ENCODE results near the gene CIT.
"Not testable (repeated sequence)": the region's sequence is repeated elsewhere in the genome, so short reads cannot be mapped to it uniquely, and the experiment has no call there.

CIT gene

DNA sequence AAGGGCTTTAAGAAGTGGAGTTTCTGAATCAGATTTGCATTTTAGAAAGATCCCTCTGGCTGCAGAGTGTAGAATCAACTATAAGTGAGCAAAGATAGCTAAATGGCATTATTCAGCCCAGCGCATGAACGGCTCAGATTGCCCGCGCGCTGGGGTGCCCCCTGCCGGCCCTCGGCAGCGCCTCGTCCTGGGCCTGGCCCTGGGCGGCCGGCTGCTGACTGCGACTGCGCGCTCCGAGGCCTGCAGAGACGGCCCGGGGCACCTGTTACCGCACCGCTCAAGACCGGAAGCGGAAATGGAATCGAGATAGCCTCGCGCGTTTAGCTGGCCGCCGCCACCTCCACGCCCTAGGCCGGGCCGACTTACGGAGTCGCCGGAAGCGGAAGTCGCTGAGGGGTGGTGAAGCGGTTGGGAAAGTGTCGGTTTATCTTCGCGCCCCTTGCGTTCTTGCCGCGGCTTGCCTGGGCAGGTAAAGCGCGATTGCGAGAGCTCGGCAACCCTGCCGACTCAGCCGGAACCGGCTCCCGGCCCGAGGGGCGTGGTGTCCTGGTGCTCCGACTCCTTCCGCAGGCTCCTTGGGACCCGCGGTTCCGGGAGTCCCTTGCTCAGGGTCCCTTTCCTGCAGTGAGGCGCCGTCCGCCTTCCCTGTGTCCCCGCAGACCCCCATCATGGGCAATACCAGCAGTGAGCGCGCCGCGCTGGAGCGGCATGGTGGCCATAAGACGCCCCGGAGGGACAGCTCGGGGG is 209.4 kb downstream of the CIT start, which contains the start of gene PRKAB1:
Gene PRKAB1 (plus strand): TSS at position 557 of the 747 bp plus-strand sequence. CDS start 112 bp downstream, at position 669.
- Mint-ChIP-seq H3K27ac (peak within 1 kb of the TSS; percentile 89), H3K27me3 (no peaks in the 10 kb centered on the region), H3K9me3 (no peaks in the 10 kb centered on the region), H3K4me1 (ENCODE audit: low read depth) (peaks cover 61% of the 10 kb centered on the region), H3K4me3 (peak within 1 kb of the TSS; percentile 93), H3K36me3 (ENCODE audit: low read depth) (peaks cover 35% of the 10 kb centered on the region)

DNA sequence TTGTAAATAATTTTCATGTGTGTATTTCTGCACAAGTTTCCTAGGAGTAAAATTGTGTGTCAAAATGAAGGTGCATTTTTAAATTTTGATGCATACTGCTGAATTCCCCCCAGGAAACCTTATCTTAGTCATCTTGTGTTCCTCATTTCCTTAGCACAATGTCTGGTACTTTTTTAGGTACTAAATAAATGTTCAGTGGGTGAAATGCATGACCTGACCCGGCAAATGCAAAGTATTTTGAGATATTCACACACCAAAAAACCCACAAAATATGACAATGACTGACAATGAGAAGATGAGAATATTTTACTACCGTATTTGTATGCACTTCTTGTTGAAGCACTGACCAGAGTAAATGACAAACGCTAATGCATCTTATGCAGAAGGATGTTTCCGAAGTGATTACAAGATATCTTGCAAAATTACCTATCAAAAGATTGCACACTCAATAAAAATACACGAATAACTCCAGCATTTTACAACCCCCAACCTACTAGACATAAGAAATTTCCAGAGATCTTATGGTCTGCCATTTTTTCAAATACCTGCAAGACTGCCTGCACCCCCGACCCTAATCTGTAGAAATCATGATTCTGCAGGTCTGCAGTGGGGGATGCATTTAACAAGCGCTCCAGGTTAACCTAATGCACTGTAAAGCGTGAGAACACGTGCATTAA is 210.1 kb downstream of the CIT start:
- Mint-ChIP-seq H3K36me3 (ENCODE audit: low read depth) (peaks cover 28% of the 10 kb centered on the region), H3K9me3 (no peaks in the 10 kb centered on the region), H3K4me3 (peak overlapping the region; percentile 93), H3K27ac (peak overlapping the region; percentile 79), H3K27me3 (no peaks in the 10 kb centered on the region), H3K4me1 (ENCODE audit: low read depth) (peaks cover 54% of the 10 kb centered on the region)

DNA sequence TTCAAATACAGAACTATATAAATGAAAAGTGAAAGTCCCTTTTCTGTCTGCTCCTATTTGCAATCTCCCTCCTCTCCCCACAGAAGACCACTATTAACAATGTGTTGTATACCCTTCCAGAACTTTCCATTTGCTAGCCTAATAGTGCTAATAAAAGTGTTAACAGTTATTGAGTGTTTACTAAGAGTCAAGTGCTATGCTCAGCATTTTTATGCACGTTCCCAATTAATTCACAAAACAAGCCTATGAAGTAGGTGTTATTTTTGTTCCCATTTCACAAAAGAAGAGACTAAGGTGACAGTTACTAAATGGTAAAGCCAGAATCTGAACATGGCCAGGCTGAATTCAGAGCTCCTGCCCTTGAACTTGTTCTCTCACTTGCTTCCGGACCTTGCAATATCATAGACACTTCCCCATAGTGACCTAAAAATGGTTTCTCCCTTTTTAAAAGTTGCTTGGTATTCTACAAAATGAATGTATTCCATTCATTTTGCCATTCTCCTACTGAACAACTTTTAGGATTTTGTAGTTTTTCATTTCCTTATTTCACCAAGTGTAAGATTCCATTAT is 210.8 kb downstream of the CIT start:
- Mint-ChIP-seq H3K4me3 (peak overlapping the region; percentile 93), H3K27ac (peak overlapping the region; percentile 70), H3K27me3 (peaks cover 2% of the 10 kb centered on the region), H3K4me1 (ENCODE audit: low read depth) (peaks cover 47% of the 10 kb centered on the region), H3K9me3 (no peaks in the 10 kb centered on the region), H3K36me3 (ENCODE audit: low read depth) (peaks cover 20% of the 10 kb centered on the region)

DNA sequence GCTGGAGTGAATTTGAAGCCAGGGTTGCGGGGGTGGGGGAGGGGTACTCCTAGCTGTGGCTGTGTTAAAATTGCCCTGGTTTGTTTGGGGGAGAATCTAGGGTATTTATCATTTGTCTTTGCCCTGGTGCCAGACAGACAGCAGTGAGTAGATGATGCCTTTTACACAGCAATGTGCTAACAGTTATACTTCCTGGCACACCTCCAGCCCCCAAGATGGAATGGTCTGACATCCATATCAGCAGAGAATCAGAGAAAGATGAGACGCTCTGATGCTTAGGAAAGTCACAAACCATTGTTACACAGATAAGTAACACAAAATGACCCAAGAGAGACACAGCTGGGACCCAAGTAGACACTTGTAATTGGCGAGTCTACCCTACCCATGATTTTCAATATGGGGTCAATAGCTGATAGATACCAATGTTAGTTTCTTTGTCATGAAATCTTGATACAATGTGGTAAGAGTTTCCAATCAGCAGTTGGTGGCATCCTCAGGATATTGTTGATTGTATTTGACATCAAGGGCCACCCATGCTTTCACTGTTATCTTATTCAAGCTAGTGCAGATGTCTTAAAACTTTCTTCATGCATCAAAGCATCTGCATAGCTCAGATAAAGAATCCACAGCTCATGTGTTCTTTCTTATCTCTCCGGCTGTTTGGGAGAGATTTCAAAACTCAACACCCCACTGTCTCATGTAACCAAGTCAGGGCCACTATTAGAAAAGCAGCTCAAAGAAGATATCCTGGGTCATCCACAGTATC is 211.8 kb downstream of the CIT start:
- no peaks in the 10 kb centered on the region for H3K9me3 Mint-ChIP-seq

DNA sequence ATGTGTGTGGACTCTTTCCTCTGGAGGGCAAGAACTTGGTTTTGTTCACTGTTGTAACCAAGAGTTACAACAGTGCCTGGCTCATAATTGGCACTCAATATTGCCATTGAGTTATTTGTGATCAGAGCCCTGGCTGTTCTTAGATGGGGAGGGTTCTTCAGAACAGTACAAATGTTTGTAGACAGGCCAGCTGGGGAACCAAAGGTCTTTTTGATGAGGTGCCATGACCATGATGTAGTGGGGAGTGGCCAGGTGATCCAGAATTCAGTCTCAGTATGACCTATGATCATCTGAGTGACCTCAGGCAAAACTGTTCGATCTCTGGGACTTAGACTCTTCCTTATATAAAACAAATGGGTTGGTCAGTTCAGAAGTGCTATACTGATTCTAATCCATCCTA is 212.5 kb downstream of the CIT start:
- H3K9me3 Mint-ChIP-seq, result no peaks in the 10 kb centered on the region
- no peak overlapping the region for H3K4me3 Mint-ChIP-seq
- peaks cover 35% of the 10 kb centered on the region for H3K4me1 Mint-ChIP-seq (ENCODE audit: low read depth)
- peaks cover 4% of the 10 kb centered on the region for H3K36me3 Mint-ChIP-seq (ENCODE audit: low read depth)
- no peak overlapping the region for H3K27ac Mint-ChIP-seq
- peaks cover 4% of the 10 kb centered on the region for H3K27me3 Mint-ChIP-seq

More for the DNA sequence above, 211.8 kb downstream of the CIT start:
- Mint-ChIP-seq H3K36me3 (ENCODE audit: low read depth) (peaks cover 11% of the 10 kb centered on the region), H3K4me1 (ENCODE audit: low read depth) (peaks cover 37% of the 10 kb centered on the region), H3K27me3 (peaks cover 4% of the 10 kb centered on the region), H3K27ac (no peak overlapping the region), H3K4me3 (no peak overlapping the region)

DNA sequence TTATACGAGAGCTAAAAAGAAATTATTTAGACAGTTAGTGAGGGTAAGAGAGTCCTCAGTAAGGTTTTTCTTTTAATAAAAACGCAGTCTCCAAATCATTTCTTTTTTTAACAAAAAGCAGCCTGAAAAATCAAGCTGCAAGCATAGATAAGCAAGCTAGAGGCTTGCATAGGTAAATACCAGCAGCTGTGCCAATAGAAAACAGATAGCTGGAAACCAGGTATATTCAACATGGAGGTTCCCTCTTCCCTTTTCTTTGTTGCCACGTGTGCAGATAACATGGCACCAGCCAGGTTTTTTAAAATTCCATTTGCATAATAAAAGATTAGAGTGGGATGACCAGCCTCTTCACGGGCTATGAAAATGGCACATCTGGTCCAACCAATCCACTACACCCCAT is 215.2 kb downstream of the CIT start:
- H3K27ac Mint-ChIP-seq, result no peak overlapping the region
- H3K4me1 Mint-ChIP-seq (ENCODE audit: low read depth), result peaks cover 19% of the 10 kb centered on the region
- no peaks in the 10 kb centered on the region for H3K9me3 Mint-ChIP-seq
- peaks cover 4% of the 10 kb centered on the region for H3K27me3 Mint-ChIP-seq
- H3K36me3 Mint-ChIP-seq (ENCODE audit: low read depth), result no peaks in the 10 kb centered on the region
- H3K4me3 Mint-ChIP-seq, result no peak overlapping the region

DNA sequence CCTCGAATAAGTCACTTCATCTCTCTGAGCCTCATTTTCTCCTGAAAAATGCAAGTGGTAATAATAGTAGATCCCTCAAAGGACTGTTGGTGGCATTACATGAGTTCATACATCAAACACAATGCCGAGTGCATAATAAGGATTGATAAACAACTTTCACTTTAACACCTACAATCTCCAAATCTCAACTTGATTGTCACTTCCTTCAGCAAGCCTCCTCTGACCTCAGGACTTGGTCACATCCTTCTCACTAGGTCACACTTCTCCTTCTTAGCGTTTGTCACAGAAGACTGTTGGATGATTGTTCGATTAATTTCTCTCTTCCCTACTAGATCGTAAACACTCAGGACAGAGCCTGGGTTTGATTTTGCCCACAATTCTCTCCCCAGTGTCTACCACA is 217.0 kb downstream of the CIT start:
- H3K36me3 Mint-ChIP-seq (ENCODE audit: low read depth), result no peaks in the 10 kb centered on the region
- H3K9me3 Mint-ChIP-seq, result no peaks in the 10 kb centered on the region
- H3K27me3 Mint-ChIP-seq, result peaks cover 4% of the 10 kb centered on the region
- H3K4me1 Mint-ChIP-seq (ENCODE audit: low read depth), result peaks cover 5% of the 10 kb centered on the region
- H3K4me3 Mint-ChIP-seq, result no peak overlapping the region
- H3K27ac Mint-ChIP-seq, result no peak overlapping the region

DNA sequence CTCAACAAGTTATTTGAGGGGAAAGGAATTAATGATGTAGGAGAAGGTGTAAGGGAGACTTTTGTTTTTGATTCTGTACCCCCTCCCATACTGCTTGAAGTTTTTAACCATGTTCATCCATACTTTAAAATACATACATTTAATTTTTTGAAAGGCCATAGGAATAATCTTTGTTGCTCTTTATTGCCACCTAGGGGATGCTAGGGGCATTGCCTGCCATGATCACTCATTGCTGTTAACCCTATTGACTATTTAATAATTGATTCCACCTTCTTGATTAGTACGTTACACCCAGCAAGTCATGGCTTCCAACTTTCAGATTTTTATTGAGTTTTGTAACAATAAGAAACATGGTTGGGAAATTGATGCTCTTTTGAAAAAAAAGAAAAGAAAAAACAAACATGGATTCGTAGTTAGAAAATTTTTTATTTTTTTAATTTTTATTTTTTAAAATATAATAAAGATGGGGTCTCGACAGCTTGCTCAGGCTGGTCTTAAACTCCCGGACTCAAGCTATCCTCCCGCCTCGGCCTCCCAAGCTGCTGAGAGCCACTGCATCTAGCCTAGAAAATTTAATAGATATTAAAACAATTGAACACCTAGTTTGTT is 217.7 kb downstream of the CIT start:
- Mint-ChIP-seq H3K4me3 (no peak overlapping the region), H3K27me3 (peaks cover 4% of the 10 kb centered on the region), H3K4me1 (ENCODE audit: low read depth) (peaks cover 5% of the 10 kb centered on the region), H3K36me3 (ENCODE audit: low read depth) (no peaks in the 10 kb centered on the region), H3K9me3 (peaks cover under 1% of the 10 kb centered on the region), H3K27ac (no peak overlapping the region)

DNA sequence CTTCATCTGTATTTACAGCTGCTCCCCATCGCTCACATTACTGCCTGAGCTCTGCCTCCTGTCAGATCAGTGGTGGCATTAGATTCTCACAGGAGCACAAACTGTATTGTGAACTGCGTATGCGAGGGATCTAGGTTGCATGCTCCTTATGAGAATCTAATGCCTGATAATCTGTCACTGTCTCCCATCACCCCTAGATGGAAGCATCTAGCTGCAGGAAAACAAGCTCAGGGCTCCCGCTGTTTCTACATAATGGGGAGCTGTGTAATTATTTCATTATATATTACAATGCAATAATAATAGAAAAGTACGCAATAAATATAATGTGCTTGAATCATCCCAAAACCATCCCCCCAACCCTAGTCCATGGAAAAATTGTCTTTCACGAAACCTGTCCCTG is 219.0 kb downstream of the CIT start:
- H3K36me3 Mint-ChIP-seq (ENCODE audit: low read depth); H3K4me1 Mint-ChIP-seq (ENCODE audit: low read depth); H3K27me3 Mint-ChIP-seq; H3K27ac Mint-ChIP-seq; H3K4me3 Mint-ChIP-seq: not testable (repeated sequence)
- H3K9me3 Mint-ChIP-seq, result peaks cover 13% of the 10 kb centered on the region

DNA sequence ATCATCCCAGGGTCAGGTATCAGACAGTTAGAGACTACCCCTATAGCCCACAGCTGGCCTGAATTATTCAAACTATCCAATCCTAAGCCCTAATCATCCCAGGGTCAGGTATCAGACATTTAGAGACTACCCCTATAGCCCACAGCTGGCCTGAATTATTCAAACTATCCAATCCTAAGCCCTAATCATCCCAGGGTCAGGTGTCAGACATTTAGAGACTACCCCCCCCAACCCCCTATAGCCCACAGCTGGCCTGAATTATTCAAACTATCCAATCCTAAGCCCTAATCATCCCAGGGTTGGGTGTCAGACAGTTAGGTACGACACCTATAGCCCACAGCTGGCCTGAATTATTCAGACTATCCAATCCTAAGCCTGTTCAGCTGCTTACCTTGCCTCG is 220.1 kb downstream of the CIT start:
- H3K27me3 Mint-ChIP-seq; H3K27ac Mint-ChIP-seq; H3K36me3 Mint-ChIP-seq (ENCODE audit: low read depth); H3K4me1 Mint-ChIP-seq (ENCODE audit: low read depth); H3K4me3 Mint-ChIP-seq: not testable (repeated sequence)
- peaks cover 17% of the 10 kb centered on the region for H3K9me3 Mint-ChIP-seq

DNA sequence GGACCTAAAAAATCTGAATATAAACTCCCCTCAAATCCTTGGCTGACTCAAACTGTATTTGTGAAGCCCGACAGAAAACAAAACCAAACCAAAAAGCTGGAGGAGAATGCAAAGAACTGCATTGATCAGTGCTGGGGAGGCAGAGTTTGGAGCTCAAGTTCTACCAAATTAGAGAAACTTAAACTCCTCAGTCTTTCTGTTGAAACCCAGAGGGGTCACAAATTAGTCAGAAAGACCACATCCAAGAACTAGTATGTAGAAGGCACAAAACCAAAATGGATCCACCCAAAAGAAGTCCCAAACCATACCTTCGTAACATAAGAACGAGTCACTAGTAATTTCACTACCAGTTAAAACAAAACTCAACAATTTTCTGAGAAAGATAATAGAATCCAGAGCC is 224.5 kb downstream of the CIT start:
- Mint-ChIP-seq H3K36me3 (ENCODE audit: low read depth) (peaks cover 4% of the 10 kb centered on the region), H3K4me3 (no peak overlapping the region), H3K27me3 (no peaks in the 10 kb centered on the region), H3K9me3 (peaks cover 17% of the 10 kb centered on the region), H3K4me1 (ENCODE audit: low read depth) (no peaks in the 10 kb centered on the region), H3K27ac (no peak overlapping the region)

DNA sequence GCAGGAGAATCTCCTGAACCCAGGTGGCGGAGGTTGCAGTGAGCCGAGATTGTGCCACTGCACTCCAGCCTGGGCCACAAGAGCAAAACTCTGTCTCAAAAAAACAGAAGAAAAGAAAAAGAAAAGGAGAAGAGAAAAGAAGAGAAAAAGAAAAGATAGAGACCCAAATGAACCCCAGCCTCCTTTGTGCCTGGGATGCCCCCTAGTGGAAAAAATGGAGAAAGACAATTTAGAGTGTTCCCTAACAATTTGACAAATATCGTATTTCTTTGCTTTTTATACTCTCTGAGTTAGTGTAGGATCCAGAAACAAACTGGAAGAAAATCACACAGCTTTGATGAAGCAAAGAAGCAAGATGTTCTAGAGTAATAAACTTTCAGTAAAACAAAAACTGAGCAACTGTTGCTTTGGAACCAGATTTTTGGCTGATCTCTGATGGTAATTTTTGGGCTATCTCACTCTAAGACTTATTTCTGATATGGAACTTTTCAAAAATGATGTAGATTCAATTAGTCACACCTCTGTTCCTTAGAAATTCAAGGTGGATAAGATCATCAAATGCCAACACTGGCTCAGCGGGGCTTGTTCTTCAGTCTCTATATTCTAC is 227.8 kb downstream of the CIT start:
- H3K27ac Mint-ChIP-seq, result no peak overlapping the region
- H3K36me3 Mint-ChIP-seq (ENCODE audit: low read depth), result peaks cover 4% of the 10 kb centered on the region
- H3K4me1 Mint-ChIP-seq (ENCODE audit: low read depth), result no peaks in the 10 kb centered on the region
- peaks cover 8% of the 10 kb centered on the region for H3K27me3 Mint-ChIP-seq
- H3K4me3 Mint-ChIP-seq, result no peak overlapping the region
- H3K9me3 Mint-ChIP-seq, result peaks cover 16% of the 10 kb centered on the region

DNA sequence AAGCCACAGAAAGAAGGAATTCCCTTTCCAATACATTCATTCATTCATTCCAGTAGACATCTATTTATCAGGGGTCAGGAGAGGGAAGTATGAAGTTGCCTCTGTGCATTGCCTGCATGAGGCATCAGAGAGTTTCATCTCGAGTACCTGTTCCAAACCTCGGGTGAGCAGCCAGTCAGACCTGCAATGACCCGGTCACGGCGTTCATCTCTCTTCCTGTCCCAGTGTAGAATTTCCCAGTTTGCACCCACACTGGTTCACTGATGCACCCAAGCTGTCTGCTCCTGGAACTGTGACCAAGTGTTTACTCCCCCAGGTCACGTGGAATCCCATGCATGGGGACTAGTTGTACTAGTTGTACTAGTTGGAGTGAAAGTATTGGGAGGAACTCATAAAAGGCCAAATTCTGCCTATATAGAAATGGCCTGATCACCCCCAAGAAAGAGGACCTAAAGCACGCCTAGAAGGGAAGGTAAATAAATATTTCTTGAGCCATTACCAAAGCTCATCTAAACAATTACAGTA is 231.5 kb downstream of the CIT start:
- H3K27ac Mint-ChIP-seq, result no peak overlapping the region
- H3K4me3 Mint-ChIP-seq, result no peak overlapping the region
- no peaks in the 10 kb centered on the region for H3K4me1 Mint-ChIP-seq (ENCODE audit: low read depth)
- H3K36me3 Mint-ChIP-seq (ENCODE audit: low read depth), result no peaks in the 10 kb centered on the region
- no peaks in the 10 kb centered on the region for H3K9me3 Mint-ChIP-seq
- peaks cover 8% of the 10 kb centered on the region for H3K27me3 Mint-ChIP-seq

DNA sequence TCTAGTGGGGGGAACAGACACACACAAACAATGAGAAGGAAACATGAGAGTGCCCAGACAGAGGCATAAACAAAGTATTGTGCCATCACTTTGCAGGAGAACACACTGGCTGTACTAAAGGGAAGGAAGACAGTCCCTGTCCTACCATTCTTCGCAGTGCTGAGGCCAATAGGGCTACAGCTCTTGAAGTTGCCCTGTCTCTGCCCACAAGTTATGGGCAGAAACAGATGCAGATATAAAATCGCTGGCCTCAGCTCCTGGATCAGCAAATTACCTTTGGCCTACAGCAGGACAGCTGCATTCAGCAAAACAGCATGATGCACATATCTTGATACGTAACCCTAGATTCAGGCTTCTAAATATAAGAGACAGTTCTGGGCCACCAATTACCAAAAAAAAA is 232.2 kb downstream of the CIT start:
- no peaks in the 10 kb centered on the region for H3K36me3 Mint-ChIP-seq (ENCODE audit: low read depth)
- peaks cover 8% of the 10 kb centered on the region for H3K27me3 Mint-ChIP-seq
- H3K4me3 Mint-ChIP-seq, result no peak overlapping the region
- H3K4me1 Mint-ChIP-seq (ENCODE audit: low read depth), result no peaks in the 10 kb centered on the region
- no peaks in the 10 kb centered on the region for H3K9me3 Mint-ChIP-seq
- H3K27ac Mint-ChIP-seq, result no peak overlapping the region
